ENCODE data around the gene TKTL1.
A peak's percentile ranks its signal among the peaks of the same experiment; 100 is the strongest.
"Not testable (repeated sequence)": the region's sequence is repeated elsewhere in the genome, so short reads cannot be mapped to it uniquely, and the experiment has no call there.

The TKTL1 gene

DNA sequence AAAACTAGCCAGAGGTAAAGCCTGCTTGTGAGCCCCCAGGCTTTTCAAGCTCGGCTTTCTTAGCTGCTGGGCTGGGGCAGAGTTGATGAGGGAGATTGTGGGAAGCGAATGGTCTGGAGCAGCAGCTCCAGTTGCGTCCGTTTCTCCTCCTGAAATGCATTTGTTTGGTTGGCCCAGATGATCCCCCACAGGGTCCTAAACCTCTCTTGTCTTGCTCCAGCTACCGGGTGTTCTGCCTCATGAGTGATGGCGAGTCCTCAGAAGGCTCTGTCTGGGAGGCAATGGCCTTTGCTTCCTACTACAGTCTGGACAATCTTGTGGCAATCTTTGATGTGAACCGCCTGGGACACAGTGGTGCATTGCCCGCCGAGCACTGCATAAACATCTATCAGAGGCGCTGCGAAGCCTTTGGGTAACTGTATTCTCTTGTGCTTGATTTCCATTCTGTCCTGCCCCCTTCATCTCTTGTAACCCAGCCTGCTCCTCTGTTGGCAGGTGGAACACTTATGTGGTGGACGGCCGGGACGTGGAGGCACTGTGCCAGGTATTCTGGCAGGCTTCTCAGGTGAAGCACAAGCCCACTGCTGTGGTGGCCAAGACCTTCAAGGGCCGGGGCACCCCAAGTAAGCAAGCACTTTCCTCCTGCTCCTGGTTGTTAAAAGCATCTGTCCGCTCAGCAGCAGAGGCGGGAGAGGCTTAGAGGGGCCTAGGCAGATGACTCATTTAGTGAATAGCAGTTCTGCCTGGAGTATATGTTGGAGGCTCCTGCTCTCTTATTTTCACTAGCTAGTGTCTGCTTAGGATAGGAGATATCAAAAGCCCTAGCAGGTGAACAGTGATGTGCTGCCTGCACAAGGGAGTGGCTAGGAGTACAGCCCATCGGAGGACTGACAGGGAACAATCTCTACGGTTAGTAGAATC, 15.3 kb downstream of the TKTL1 start:
- DNase-seq = no peak

DNA sequence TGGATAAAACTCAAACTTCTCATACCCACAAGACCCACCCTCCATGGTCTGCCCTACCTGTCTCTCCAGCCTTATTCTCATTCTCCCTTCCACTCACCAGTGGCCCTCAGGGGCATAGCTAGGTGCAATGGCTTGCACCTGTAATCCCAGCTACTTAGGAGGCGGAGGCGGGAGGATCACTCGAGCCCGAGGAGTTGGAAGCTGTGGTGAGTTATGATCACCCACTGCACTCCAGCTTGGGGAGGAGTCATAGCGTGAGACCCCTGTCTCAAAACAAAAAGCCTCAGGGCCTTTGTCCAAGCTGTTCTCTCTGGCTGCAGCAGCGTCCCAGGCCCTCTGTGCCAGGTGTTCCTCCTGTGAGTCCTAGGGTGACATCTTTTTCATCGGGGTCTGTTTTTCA, 16.5 kb downstream of the TKTL1 start:
- DNase-seq = no peak

DNA sequence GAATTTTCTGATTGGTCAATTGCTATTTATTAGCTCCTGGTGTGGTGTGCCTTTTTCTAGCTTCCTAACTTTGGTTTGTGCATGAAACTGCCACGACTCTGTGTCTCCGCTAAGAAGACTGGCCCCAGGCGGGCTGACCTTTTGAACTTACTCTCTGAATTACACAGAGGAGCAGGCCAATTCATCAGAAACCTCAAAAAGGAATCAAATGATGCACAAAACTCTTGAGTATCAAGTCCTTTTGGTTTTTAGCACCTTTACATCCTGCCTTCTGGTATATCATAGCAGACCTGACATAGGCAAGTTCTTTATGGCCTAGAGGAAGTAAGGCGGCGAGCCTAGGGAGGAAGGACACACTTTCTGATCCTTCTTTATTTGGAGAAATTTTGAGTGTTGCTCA, 17.6 kb downstream of the TKTL1 start:
- DNase-seq = no peak

DNA sequence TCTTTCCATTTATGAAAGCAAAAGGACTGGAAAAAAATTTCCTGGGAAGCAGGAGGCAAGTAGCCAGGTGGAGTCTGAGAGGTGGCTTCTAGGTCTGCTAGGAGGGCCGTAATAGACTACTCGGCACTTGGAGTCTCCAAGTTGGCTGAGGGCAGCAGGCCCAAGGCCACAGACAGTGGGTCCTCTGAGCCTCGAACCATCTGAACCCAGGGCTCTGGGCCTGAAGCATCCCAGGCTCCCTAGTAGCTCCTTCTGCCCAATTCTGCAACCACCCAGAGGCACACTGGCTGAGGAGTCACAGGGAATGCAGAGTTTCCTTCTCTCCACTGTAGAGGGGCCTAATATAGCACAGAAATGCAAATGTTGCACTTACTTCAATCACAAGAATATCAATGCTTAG, 19.8 kb downstream of the TKTL1 start:
- no peak for DNase-seq

DNA sequence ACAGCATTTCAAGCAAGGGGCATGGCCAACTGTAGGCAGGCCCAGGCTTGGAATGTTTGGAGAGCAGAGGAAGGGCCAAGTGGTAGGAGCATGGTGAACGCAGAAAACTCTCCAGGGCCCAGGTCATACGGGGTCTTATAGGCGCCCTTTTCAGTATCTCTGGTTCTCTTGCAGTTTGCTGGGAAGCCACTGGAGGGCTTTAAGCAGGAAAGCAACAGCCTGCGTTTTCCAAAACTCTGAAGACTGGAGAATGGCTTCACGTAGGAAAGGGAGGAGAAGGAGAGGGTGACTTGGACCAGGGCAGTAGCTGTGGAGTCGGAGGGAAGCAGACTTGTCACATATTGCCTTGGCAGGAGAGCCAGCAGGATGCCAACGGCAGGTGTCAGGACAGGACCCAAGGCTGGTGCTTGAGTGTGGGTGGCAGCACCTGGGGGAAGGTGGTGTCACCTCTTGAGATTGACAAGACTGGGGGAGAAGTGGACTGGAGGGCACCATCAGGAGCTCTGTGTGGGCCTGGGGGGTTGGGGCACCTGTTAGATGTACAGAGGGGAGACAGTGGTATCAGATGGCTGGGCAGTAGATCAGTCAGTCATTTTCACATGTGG, 21.9 kb downstream of the TKTL1 start:
- DNase-seq = no peak

DNA sequence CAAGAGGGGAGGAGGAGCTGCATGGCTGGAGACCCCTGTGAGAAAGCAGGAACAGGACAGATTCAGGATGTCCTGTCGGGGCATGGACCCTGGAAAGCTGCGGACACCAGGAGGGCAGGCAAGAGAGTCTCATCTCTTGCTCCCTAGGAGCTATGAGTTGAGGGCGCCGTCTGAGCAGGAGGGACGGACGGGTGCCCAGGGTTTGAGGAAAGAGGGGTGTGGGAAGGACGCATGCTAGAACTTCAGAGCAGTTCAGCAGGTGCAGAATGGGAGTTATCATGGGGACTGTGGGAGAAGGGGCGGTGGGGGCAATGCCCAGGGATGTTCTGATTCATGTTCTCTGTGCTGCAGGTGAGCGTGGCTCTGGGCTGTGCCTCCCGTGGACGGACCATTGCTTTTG, 24.8 kb downstream of the TKTL1 start:
- DNase-seq = no peak

DNA sequence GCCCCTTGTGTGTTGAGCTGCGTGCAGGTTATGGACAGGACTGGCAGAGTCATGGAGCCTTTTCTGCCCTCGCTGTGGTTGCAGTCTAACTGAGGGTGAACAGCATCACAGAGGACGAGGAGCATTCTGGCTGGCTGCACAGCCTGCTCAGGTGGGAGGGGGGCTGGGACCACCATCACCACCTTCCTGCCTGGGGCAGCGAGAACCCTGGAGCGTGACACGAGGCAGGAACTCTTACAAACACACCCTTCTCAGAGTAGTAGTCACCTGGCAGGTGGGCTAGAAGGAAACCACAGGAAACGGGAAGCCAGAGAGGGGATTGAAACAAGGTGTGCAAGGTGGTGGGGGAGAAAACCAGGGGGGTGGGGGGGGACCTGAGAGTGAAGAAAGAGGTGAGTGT, 25.6 kb downstream of the TKTL1 start:
- no peak for DNase-seq

DNA sequence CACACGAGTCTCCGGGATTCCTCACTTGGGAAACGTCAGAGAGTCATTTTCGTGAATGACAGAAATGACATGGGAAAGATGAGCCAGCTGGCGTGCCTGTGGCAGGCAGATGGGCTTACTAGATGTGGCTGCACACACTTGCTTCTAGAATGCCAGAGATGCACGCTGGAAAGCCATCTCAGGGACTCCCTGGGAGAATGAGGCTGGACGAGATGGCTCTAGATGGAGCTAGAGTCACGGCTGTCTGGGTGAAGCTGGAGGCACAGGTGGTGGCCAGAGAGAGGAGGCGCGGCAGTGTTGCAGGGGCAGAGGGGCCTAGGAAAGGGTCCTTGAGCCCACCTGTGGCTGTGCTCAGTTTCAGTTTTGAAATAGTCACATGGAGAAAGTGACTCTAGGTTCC, 26.0 kb downstream of the TKTL1 start:
- DNase-seq = no peak

DNA sequence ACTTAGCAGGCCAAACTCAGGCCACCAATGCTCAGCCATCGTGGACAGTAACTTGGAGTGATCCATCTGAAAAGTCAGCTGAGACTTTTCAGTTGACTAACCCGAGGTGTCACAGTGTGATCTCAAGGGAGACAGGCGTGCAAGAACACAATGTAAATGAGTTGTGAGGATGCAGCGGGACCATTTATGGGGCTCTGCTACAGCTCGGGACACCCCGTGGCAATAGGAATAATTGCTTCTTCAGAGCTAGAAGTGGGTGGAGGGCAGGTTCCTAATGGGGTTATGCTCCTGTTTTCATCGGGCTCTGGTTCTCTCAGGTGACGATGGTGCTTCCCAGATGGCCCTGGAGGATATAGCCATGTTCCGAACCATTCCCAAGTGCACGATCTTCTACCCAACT, 27.3 kb downstream of the TKTL1 start:
- DNase-seq = no peak

DNA sequence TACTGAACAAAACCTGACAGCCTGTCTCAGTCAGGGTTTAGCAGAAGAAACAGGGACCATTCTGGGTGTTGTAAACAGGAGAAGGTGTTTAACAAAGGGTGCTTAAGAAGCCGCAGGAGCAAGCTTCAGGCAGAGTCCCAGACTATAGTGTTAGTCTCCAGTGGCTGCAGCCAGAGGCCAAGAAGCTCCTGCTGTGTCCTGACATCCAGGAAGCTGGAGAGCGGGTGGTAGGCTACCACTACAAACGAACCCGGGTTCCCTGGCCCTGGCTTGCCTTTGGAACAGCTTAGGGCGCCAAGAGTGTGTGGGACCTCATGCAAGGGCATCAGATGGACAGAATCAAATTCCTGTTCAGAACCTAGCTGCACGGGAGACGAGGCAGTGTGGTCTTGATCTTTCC, 27.9 kb downstream of the TKTL1 start:
- no peak for DNase-seq

DNA sequence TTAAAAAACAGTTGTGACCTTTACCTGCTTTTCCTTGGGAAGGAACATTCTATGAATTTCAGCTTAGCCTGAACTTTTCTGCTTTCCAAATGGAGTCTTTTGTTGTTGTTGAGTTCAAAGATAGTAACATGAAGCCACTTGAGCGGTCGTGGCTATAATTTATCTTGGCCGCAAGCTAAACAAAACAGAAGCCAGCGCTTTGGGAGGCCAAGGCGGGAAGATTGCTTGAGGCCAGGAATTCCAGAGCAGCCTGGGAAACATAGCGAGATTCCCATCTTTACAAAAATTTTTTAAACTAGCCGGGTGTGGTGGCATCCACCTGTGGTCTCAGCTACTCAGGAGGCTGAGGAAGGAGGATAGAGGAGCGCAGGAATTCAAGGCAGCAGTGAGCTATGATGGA, 29.9 kb downstream of the TKTL1 start:
- DNase-seq = no peak

DNA sequence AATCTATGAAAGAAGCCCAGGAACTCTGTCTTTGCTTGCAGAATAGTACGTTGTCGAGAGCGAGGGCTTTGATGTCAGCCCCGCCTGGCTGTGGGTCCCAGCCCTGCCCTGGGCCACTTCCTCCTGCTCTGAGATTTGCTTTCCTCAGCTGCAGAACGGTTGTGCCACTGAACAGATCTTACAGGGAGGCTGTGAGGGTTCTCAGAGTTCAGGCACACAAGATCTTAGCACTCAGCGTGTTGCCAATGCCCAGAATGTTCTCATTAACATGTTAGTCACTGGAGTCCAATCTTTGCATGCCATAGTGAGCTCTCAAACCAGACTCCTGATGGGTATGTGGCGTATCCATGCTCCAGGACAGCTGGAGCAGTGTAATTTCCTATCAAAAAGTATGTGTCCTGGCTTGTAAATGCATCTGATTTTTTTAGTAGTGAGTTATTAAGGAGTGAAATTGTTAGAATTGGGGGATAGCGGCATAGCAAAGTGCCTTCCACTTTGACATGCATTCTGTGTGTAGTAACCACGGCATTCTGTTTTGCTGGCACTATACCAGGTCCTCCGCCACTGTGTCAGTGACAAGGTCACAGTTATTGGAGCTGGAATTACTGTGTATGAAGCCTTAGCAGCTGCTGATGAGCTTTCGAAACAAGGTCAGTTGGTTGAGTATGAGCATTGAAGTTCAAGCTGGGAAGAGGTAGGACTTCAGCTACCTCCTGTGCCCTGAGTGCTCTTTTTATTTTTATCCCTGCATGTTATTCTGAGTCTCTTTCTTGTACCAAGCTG, 31.6 kb downstream of the TKTL1 start:
- no peak for DNase-seq

DNA sequence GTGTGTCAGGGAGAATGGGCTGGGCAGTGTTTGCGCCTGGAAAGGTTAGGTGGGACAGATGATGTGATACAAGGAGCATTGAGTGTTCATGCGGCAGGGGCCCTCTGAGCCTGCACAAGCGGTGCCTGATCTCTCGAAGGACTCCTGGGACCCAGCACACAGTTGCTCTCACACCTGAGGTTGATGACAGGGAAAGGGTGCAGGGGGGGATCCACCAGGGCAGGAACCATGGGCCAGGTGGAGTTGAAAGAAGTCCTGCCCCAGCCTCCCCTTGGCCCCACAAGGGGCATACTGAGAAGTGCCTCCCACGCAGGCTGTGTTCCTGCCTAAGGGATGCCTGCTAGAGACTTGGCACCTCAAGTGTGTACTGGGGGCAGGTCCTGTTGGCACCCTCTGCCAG, 33.1 kb downstream of the TKTL1 start:
- DNase-seq = no peak

DNA sequence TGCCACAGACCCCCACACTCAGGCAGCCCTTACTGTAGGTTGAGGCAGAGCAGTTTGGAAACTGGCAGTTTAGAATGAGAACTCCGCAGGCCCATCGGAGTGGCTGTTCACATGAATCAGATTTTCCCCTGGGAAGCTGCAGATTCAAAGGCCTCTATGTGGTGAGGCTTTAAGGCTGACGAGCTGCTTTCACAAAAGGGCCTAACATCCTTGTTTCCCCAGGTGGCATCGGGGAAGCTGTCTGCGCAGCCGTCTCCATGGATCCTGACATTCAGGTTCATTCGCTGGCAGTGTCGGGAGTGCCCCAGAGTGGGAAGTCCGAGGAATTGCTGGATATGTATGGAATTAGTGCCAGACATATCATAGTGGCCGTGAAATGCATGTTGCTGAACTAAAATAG, 33.7 kb downstream of the TKTL1 start:
- no peak for DNase-seq

DNA sequence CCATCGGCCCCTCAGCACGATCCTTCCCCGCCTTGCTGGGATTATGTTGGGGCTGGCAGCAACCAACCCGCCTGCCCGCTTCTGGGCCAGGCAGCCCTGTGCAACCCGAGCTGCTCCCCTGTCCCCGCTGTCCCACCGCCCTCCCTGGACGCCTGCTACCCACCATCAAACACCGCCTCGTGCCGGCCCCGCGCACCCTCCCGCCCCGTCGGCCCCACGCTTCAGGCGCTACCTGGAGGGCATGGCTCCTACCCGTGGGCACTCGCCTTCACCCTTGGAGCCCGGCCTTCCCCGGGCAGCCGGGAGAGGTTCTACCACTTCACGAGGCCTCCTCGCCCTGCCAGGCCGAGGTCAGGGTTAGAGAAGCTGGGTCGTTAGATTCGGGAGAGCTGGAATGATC, 37.0 kb downstream of the TKTL1 start:
- DNase-seq = no peak

DNA sequence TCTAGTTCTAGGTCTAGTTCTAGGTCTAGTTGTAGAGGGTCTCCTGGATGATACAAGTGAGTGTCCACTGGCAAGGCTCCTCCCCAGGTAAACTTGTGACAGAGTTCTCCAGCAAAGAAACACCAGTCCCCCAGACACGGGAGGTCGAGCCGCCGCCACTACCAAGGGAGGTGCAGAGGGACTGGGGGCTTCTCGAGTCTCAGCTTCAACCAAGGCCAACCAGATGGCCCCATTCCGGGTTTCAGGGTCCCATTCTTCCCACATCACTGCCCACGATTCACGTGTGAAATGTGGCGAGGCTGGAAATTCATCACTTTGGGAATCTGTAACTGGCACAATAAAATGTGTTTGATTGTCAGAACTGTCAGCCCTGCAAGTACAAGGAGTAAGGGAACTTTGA, 37.5 kb downstream of the TKTL1 start:
- no peak for DNase-seq

DNA sequence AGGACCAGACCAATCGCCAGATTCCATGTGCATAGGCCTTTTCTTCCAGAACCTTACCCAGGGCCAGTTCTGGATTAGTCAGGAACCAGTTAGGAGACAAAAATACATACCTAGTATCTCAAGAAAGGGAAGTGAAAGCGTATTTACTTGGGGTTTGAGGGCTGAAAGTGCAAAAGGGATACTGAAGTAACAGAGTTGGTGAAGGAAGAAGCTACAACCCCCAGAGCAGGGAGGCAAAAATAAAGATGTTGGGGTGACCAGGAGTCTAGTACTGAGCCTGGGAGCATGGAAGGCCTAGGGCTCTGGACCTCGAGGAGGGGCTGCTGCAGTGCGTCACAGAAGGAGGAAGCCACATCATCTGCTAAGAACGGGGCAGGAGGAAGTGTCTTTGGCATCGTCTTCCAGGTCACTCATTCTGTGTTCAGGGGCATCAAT, 38.3 kb downstream of the TKTL1 start:
- DNase-seq = peak; percentile 49

DNA sequence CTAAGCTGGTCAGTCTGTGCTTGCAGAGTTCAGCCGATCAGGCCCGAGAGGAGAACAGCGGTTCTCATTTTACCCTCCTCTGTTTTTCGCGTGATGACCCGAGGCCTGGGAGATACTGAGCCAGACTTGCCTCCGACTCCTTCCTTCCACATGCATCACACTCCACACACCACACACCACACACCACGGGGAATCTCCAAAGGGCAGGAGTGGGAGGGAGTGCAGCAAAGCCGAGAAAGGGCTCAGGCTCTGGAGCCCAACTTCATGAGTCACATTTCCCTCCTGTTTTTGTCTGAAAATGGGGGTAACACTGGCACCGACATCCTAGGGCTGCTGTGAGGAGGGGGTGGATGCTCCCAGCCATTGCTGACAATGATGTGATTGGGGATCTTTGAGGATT, 38.9 kb downstream of the TKTL1 start:
- DNase-seq = no peak

DNA sequence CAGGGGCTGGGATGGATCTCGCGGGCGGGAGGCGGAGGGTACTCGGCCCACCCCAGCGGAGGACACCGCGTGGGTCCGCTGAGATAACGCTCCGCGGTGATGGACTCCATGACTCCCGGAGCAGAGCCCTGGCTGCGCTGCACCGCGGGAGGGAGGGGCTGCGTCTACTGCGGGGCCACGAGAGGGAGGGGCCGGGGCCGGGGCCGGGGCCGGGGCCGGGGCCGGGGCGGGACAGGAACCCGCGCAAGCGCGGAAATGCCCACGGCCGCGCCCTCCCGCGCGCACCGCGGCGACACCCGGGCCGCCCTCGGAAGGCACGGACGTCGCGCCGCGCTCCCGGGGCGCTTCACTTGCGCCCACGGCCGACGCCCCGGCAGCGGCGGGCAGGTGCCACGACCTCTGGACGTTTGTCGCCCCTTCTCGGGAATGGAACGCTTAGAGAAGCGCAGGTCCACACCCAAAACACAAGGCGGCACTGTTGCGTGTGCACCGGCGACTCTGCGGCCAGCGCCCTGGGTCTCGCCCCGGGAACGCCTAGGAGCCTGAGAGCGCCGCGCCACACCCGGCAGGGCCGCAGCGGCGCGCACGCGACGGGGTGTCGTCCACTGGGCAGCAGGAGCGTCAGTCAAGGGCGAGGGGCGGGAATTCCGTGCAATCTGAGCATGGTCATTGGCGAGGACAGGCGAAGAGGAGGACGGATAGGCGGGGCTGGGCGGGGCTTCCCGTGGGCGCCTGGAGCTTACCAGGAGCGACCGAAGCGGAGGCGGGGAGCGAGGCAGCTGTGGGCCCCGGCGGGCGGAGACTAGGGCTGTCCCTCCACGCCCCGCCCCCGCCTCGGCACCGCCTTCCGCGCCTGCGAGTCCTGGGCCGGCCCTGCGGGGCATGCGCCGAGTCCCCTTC, 46.1 kb downstream of the TKTL1 start:
- not testable (repeated sequence) for DNase-seq

DNA sequence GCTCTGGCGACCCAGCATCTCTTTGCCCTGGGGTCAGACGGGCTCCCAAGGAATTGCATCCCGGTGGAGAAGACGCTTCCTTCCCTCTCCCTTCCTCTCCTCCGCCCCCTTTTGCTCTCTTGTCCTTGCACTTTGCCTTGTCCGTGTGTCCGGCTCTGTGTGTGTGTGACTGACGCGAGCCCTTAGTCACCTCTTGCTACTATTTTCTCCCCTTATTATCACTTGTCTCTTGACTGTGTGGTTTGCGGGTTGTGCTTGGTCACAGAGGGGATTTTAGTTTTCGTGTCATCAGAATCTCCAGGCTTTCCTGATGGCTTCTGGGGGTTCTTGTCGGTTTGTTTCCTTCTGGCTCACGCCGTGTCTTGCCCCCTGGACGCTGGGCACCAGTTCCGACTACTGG, 47.5 kb downstream of the TKTL1 start:
- not testable (repeated sequence) for DNase-seq

DNA sequence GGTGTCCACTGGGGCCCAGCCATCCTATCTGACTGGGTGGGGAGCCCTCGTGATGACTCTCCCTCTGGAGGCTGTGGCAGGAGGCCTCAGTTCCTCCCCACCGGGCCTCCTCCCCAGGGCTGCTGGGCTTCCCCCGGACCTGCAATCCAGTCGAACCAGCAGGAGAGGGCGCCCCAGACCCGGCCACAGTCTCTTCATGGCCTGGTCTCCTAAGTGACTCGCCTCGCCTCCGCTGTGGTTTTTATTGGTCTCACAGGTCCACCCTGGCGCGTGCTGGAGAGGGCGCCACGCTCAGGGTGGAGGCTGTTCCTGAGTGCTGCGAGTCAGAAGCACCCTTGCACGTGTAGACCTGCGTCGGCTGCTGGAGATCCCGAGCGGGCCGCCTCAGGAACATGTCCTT, 48.0 kb downstream of the TKTL1 start:
- not testable (repeated sequence) for DNase-seq

DNA sequence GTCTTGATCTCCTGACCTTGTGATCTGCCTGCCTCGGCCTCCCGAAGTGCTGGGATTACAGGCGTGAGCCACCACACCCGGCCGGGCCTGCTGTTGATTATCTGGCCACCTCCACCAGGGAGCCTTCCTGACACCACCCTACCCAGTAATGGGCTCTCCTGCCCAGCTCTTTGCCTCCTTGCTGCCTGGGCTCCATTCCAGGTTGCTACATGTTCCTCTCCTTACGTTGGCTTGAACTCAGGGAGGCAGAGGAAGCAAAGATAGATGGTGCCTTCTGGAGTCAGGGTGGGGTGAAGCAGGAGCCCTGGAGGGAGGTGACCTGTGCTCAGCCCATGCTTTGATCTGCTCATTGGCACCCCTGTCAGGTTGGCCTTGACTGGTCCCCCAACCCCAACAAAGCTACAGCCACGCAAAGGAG, 52.5 kb downstream of the TKTL1 start:
- DNase-seq = no peak
